ENCODE measurements around the gene TMEM17.

Gene TMEM17

DNA sequence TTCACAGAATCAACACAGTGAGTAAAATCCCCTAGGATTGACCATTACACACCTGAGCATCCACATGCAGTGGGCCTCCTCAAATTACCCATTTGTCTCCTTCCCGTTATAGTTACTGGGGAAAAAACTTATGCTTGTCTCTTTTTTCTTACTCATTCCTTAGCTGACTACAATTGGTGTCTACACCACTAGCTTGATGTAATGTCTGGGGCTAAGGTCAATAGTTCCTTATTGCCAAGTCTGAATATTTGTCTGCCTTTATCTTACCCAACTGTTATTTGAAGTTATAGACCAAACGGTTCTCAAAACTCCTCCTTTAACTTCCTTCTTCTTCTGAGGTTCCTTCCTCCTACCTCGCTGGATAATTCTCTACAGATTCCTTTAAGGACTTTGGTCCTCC, 41.9 kb upstream of the TMEM17 start:
- Histone ChIP-seq H3K9me2 (replicated peaks; ENCODE audit: insufficient read depth, low read length) (no peaks in the 10 kb centered on the region), H3K79me2 (ENCODE audit: insufficient read depth, low read length) (no peaks in the 10 kb centered on the region), H3K4me3 (ENCODE audit: insufficient read depth, low read length, poor library complexity, severe bottlenecking) (no peak overlapping the region), H3K4me2 (ENCODE audit: low read depth, low read length, poor library complexity, severe bottlenecking) (no peak overlapping the region), H2AFZ (ENCODE audit: low read depth, low read length, severe bottlenecking) (no peak overlapping the region), H3K27ac (ENCODE audit: low read depth, low read length) (no peak overlapping the region), H3K9ac (ENCODE audit: low read length) (no peak overlapping the region), H3K27me3 (ENCODE audit: low read length) (no peaks in the 10 kb centered on the region), H3K36me3 (ENCODE audit: low read length) (no peaks in the 10 kb centered on the region), H4K20me1 (ENCODE audit: low read depth, low read length) (no peaks in the 10 kb centered on the region), H3F3A (ENCODE audit: insufficient read depth) (no peaks in the 10 kb centered on the region), H3K9me3 (ENCODE audit: insufficient read depth, low read length) (no peaks in the 10 kb centered on the region)
- TF ChIP-seq EZH2phosphoT487 (conservative IDR thresholded peaks at IDR 0.05; ENCODE audit: low read length): no peak
- TF ChIP-seq, protein P1, sequence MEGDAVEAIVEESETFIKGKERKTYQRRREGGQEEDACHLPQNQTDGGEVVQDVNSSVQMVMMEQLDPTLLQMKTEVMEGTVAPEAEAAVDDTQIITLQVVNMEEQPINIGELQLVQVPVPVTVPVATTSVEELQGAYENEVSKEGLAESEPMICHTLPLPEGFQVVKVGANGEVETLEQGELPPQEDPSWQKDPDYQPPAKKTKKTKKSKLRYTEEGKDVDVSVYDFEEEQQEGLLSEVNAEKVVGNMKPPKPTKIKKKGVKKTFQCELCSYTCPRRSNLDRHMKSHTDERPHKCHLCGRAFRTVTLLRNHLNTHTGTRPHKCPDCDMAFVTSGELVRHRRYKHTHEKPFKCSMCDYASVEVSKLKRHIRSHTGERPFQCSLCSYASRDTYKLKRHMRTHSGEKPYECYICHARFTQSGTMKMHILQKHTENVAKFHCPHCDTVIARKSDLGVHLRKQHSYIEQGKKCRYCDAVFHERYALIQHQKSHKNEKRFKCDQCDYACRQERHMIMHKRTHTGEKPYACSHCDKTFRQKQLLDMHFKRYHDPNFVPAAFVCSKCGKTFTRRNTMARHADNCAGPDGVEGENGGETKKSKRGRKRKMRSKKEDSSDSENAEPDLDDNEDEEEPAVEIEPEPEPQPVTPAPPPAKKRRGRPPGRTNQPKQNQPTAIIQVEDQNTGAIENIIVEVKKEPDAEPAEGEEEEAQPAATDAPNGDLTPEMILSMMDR (IDR thresholded peaks at IDR 0.05; ENCODE audit: insufficient read depth, low read length, poor library complexity, severe bottlenecking): no peak

DNA sequence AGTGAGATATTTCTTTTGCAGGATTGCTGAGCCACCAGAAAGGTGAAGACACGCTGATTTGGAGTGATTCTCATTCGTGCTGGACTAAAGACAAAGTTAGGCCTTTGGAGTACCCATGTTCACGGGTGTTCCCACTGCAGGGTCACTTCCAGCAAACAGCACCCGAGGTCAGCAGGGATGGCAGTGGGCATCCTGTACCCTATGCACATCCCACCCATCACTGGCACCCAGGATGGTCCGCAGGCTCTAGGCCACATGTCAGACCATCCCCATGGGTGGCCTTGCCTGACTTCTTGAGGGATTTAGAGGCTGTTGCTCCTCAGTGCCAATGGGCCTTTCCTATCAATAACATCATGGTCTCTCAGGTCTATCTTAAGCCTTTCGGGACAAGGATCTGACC, 39.3 kb upstream of the TMEM17 start:
- no peaks in the 10 kb centered on the region for H3K27me3 ChIP-seq (ENCODE audit: low read length)
- no peak overlapping the region for H3K4me2 ChIP-seq (ENCODE audit: low read depth, low read length, poor library complexity, severe bottlenecking)
- no peaks in the 10 kb centered on the region for H3F3A ChIP-seq (ENCODE audit: insufficient read depth)
- H3K9me2 ChIP-seq (replicated peaks; ENCODE audit: insufficient read depth, low read length): no peaks in the 10 kb centered on the region
- H3K79me2 ChIP-seq (ENCODE audit: insufficient read depth, low read length): no peaks in the 10 kb centered on the region
- no peak overlapping the region for H2AFZ ChIP-seq (ENCODE audit: low read depth, low read length, severe bottlenecking)
- H3K4me3 ChIP-seq (ENCODE audit: insufficient read depth, low read length, poor library complexity, severe bottlenecking): no peak overlapping the region
- TF ChIP-seq, protein P1 (IDR thresholded peaks at IDR 0.05; ENCODE audit: insufficient read depth, low read length, poor library complexity, severe bottlenecking): no peak
- no peak for TF ChIP-seq EZH2phosphoT487 (conservative IDR thresholded peaks at IDR 0.05; ENCODE audit: low read length)
- no peaks in the 10 kb centered on the region for H3K36me3 ChIP-seq (ENCODE audit: low read length)
- H3K27ac ChIP-seq (ENCODE audit: low read depth, low read length): no peak overlapping the region
- no peaks in the 10 kb centered on the region for H3K9me3 ChIP-seq (ENCODE audit: insufficient read depth, low read length)
- no peaks in the 10 kb centered on the region for H4K20me1 ChIP-seq (ENCODE audit: low read depth, low read length)
- H3K9ac ChIP-seq (ENCODE audit: low read length): no peak overlapping the region

DNA sequence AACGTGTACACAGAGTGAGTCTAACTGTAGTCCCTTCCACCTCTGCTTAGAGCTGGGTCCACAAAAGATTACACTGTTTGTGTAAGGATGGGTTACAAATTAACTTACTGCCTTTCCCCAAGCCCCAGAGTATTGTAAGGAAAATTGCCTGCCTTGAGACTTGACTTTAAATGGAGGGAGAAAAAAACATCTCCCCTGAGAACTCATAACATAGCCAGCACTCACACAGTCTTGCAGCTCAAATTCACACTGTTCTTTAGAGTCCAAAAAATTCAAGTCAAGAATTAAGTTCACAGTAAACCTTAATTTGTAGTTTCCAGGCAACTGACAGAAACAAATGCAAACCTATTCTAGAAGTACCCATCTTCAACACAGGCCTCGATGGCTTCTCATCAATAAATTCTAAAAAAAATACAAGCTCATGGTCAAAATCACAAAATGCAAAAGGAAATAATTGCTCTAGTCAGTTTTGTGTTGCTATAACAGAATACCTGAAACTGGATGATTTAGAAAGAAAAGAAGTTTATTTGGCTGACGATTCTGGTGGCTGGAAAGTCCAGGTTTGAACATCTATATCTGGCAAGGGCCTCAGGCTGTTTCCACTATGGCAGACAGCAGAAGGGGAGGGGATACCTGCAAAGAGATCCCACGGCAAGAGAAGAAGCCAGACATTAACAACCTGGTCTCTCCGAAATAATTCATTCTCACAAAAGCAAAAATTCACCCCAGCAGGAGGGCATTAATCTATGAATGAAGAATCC, 34.6 kb upstream of the TMEM17 start:
- H4K20me1 ChIP-seq (ENCODE audit: low read depth, low read length): no peaks in the 10 kb centered on the region
- no peaks in the 10 kb centered on the region for H3K27me3 ChIP-seq (ENCODE audit: low read length)
- H3K9ac ChIP-seq (ENCODE audit: low read length): no peak overlapping the region
- no peak overlapping the region for H3K27ac ChIP-seq (ENCODE audit: low read depth, low read length)
- TF ChIP-seq, protein P1 (IDR thresholded peaks at IDR 0.05; ENCODE audit: insufficient read depth, low read length, poor library complexity, severe bottlenecking): no peak
- TF ChIP-seq EZH2phosphoT487 (conservative IDR thresholded peaks at IDR 0.05; ENCODE audit: low read length): no peak
- no peaks in the 10 kb centered on the region for H3K36me3 ChIP-seq (ENCODE audit: low read length)
- H3K9me2 ChIP-seq (replicated peaks; ENCODE audit: insufficient read depth, low read length): no peaks in the 10 kb centered on the region
- H3K4me3 ChIP-seq (ENCODE audit: insufficient read depth, low read length, poor library complexity, severe bottlenecking): no peak overlapping the region
- H3K79me2 ChIP-seq (ENCODE audit: insufficient read depth, low read length): no peaks in the 10 kb centered on the region
- no peak overlapping the region for H3K4me2 ChIP-seq (ENCODE audit: low read depth, low read length, poor library complexity, severe bottlenecking)
- H3K9me3 ChIP-seq (ENCODE audit: insufficient read depth, low read length): no peaks in the 10 kb centered on the region
- no peak overlapping the region for H2AFZ ChIP-seq (ENCODE audit: low read depth, low read length, severe bottlenecking)
- no peaks in the 10 kb centered on the region for H3F3A ChIP-seq (ENCODE audit: insufficient read depth)

Measured in SU-DHL-6 (cell line).